Activated CD8-positive, alpha-beta memory T cell treated with anti-CD3 and anti-CD28 coated beads, Interleukin-2, amount 10 ng/mL, durations not matched to agents 7 days and 5 days (primary cell): Measurements from ENCODE around the gene DENND2A. TPM values are rescaled to one million over a fixed set of nuclear protein-coding genes. Genes with fewer than 3 reads are reported as not detected.
"Not testable (repeated sequence)": the region's sequence is repeated elsewhere in the genome, so short reads cannot be mapped to it uniquely, and the experiment has no call there.

ENCODE experiments used
- ATAC-seq: fragments of 150-1000 bp; cut with Tn5 transposase; one replicate; pipeline ENCODE4 v1.10.0; 2021; ENCODE audit warnings: moderate library complexity
- CTCF ChIA-PET: fragments of 350-600 bp; sonication (Branson Sonifier 250); formaldehyde crosslinking; loops from one replicate; lab custom pipeline; 2021; ENCODE audit warnings: antibody characterized with exemption; lab: Charles Lee
- DNase-seq: peaks from one replicate; pipeline ENCODE4 v3.0.0-alpha.2; 2020
- H3K27ac Mint-ChIP-seq: one replicate; pipeline ENCODE4 v1.8.0; 2021; ENCODE audit warnings: mild to moderate bottlenecking, mixed read lengths
- H3K27me3 Mint-ChIP-seq: one replicate; pipeline ENCODE4 v1.8.0; 2021; ENCODE audit warnings: mixed read lengths
- H3K36me3 Mint-ChIP-seq: one replicate; pipeline ENCODE4 v1.8.0; 2021; ENCODE audit warnings: mild to moderate bottlenecking, mixed read lengths
- H3K4me1 Mint-ChIP-seq: one replicate; pipeline ENCODE4 v1.8.0; 2021; ENCODE audit warnings: mixed read lengths
- H3K4me3 Mint-ChIP-seq: one replicate; pipeline ENCODE4 v1.8.0; 2021; ENCODE audit warnings: mild to moderate bottlenecking, moderate library complexity, mixed read lengths
- H3K9me3 Mint-ChIP-seq: one replicate; pipeline ENCODE4 v1.8.0; 2022; ENCODE audit warnings: low read depth, mixed read lengths
- total RNA-seq, 2 experiments: library from RNA; stranded (reverse); gene quantifications; one replicate each; pipeline ENCODE4 v1.2.3, GENCODE V29; 2021

DENND2A gene
- total RNA-seq, 2 experiments from 2014 or later, result 0.32 TPM; not detected in 1

- Mint-ChIP-seq H3K27me3 (peaks cover 63% of the 10 kb centered on the region), H3K4me1 (peaks cover 11% of the 10 kb centered on the region), H3K9me3 (no peaks in the 10 kb centered on the region), H3K4me3 (no peak overlapping the region), H3K36me3 (no peaks in the 10 kb centered on the region), H3K27ac (no peak overlapping the region)
- CTCF ChIA-PET, result no interaction called here
- no peak for DNase-seq
- no peak for ATAC-seq
Observed at GRCh38 chr7:140637400-140637799, 3.2 kb downstream of the DENND2A start.

- H3K27ac Mint-ChIP-seq, result no peak overlapping the region
- ATAC-seq, result no peak
- peaks cover 61% of the 10 kb centered on the region for H3K27me3 Mint-ChIP-seq
Observed at GRCh38 chr7:140635816-140636215, 4.8 kb downstream of the DENND2A start.

GRCh38 chr7:140635345-140635744 is 5.3 kb downstream of the DENND2A start:
- H3K27ac Mint-ChIP-seq, result no peak overlapping the region
- H3K4me3 Mint-ChIP-seq, result no peak overlapping the region
- H3K36me3 Mint-ChIP-seq, result no peaks in the 10 kb centered on the region
- H3K4me1 Mint-ChIP-seq, result peaks cover 9% of the 10 kb centered on the region
- CTCF ChIA-PET, result interaction anchor here (0.9 kb wide), 1 partner anchor 18 kb away, joined by 5 read pairs; no protein-coding TSS in a partner anchor
- ATAC-seq (no peak), DNase-seq (no peak)
- H3K9me3 Mint-ChIP-seq, result no peaks in the 10 kb centered on the region
- peaks cover 63% of the 10 kb centered on the region for H3K27me3 Mint-ChIP-seq

More at GRCh38 chr7:140635816-140636215, 4.8 kb downstream of the DENND2A start:
- Mint-ChIP-seq H3K4me3 (no peak overlapping the region), H3K36me3 (no peaks in the 10 kb centered on the region), H3K9me3 (no peaks in the 10 kb centered on the region), H3K4me1 (peaks cover 9% of the 10 kb centered on the region)
- no peak for DNase-seq
- CTCF ChIA-PET, result interaction anchor here (0.7 to 0.9 kb wide), 2 partner anchors 17 to 25 kb away, joined by 3 to 5 read pairs; no protein-coding TSS in a partner anchor

- Mint-ChIP-seq H3K4me1 (no peaks in the 10 kb centered on the region), H3K27ac (no peak overlapping the region), H3K9me3 (no peaks in the 10 kb centered on the region), H3K36me3 (no peaks in the 10 kb centered on the region), H3K27me3 (peaks cover 43% of the 10 kb centered on the region), H3K4me3 (no peak overlapping the region)
- no peak for ATAC-seq
- no peak for DNase-seq
- CTCF ChIA-PET, result no interaction called here
Observed at GRCh38 chr7:140631602-140632001, 9.0 kb downstream of the DENND2A start.

- DNase-seq, result no peak
- Mint-ChIP-seq H3K36me3 (no peaks in the 10 kb centered on the region), H3K9me3 (no peaks in the 10 kb centered on the region), H3K4me1 (no peaks in the 10 kb centered on the region), H3K4me3 (no peak overlapping the region), H3K27ac (no peak overlapping the region), H3K27me3 (peaks cover 47% of the 10 kb centered on the region)
- no peak for ATAC-seq
- CTCF ChIA-PET, result no interaction called here
Observed at GRCh38 chr7:140631021-140631420, 9.6 kb downstream of the DENND2A start.

- Mint-ChIP-seq H3K36me3 (no peaks in the 10 kb centered on the region), H3K9me3 (no peaks in the 10 kb centered on the region), H3K27ac (no peak overlapping the region), H3K4me1 (no peaks in the 10 kb centered on the region), H3K4me3 (no peak overlapping the region), H3K27me3 (peaks cover 30% of the 10 kb centered on the region)
- DNase-seq (no peak), ATAC-seq (no peak)
- CTCF ChIA-PET, result no interaction called here
Observed at GRCh38 chr7:140625908-140626868, 14.4 kb downstream of the DENND2A start.

- H3K36me3 Mint-ChIP-seq, ATAC-seq, H3K4me3 Mint-ChIP-seq, H3K27ac Mint-ChIP-seq, H3K4me1 Mint-ChIP-seq, DNase-seq, CTCF ChIA-PET, H3K9me3 Mint-ChIP-seq: not testable (repeated sequence)
- peaks cover 23% of the 10 kb centered on the region for H3K27me3 Mint-ChIP-seq
Observed at GRCh38 chr7:140625192-140625558, 15.4 kb downstream of the DENND2A start.

GRCh38 chr7:140624392-140625191 is 16.0 kb downstream of the DENND2A start:
- no peak overlapping the region for H3K27ac Mint-ChIP-seq
- CTCF ChIA-PET, result no interaction called here
- ATAC-seq (no peak), DNase-seq (no peak)
- H3K9me3 Mint-ChIP-seq, result no peaks in the 10 kb centered on the region
- no peaks in the 10 kb centered on the region for H3K36me3 Mint-ChIP-seq
- H3K4me3 Mint-ChIP-seq, result no peak overlapping the region
- H3K27me3 Mint-ChIP-seq, result peaks cover 22% of the 10 kb centered on the region
- no peaks in the 10 kb centered on the region for H3K4me1 Mint-ChIP-seq

GRCh38 chr7:140623980-140624379 is 16.6 kb downstream of the DENND2A start:
- H3K9me3 Mint-ChIP-seq, result no peaks in the 10 kb centered on the region
- ATAC-seq (no peak), DNase-seq (no peak)
- CTCF ChIA-PET, result no interaction called here
- H3K4me1 Mint-ChIP-seq, result no peaks in the 10 kb centered on the region
- H3K27me3 Mint-ChIP-seq, result peaks cover 16% of the 10 kb centered on the region
- H3K36me3 Mint-ChIP-seq, result no peaks in the 10 kb centered on the region
- H3K4me3 Mint-ChIP-seq, result no peak overlapping the region
- H3K27ac Mint-ChIP-seq, result no peak overlapping the region

GRCh38 chr7:140621401-140622021 is 19.1 kb downstream of the DENND2A start:
- no peaks in the 10 kb centered on the region for H3K36me3 Mint-ChIP-seq
- DNase-seq (no peak), ATAC-seq (no peak)
- H3K4me3 Mint-ChIP-seq, result no peak overlapping the region
- H3K27me3 Mint-ChIP-seq, result peaks cover 9% of the 10 kb centered on the region
- no peaks in the 10 kb centered on the region for H3K9me3 Mint-ChIP-seq
- CTCF ChIA-PET, result no interaction called here
- H3K4me1 Mint-ChIP-seq, result no peaks in the 10 kb centered on the region
- H3K27ac Mint-ChIP-seq, result no peak overlapping the region

- H3K27ac Mint-ChIP-seq, H3K9me3 Mint-ChIP-seq, ATAC-seq, H3K27me3 Mint-ChIP-seq, H3K4me1 Mint-ChIP-seq, DNase-seq, H3K36me3 Mint-ChIP-seq, H3K4me3 Mint-ChIP-seq, CTCF ChIA-PET: not testable (repeated sequence)
Observed at GRCh38 chr7:140619915-140620510, 20.6 kb downstream of the DENND2A start.

- Mint-ChIP-seq H3K4me1 (no peaks in the 10 kb centered on the region), H3K27me3 (peaks cover 5% of the 10 kb centered on the region), H3K36me3 (no peaks in the 10 kb centered on the region), H3K27ac (no peak overlapping the region), H3K9me3 (no peaks in the 10 kb centered on the region), H3K4me3 (no peak overlapping the region)
- CTCF ChIA-PET, result interaction anchor here (0.9 kb wide), 2 partner anchors 10 to 34 kb away, joined by 3 read pairs; no protein-coding TSS in a partner anchor
- ATAC-seq (no peak), DNase-seq (no peak)
Observed at GRCh38 chr7:140619176-140619575, 21.4 kb downstream of the DENND2A start.

GRCh38 chr7:140618306-140618705 is 22.3 kb downstream of the DENND2A start:
- DNase-seq, result no peak
- no peak overlapping the region for H3K27ac Mint-ChIP-seq
- H3K9me3 Mint-ChIP-seq, result no peaks in the 10 kb centered on the region
- H3K27me3 Mint-ChIP-seq, result peaks cover 8% of the 10 kb centered on the region
- CTCF ChIA-PET, result interaction anchor here (0.9 kb wide), 1 partner anchor 11 kb away, joined by 3 read pairs; no protein-coding TSS in a partner anchor
- H3K36me3 Mint-ChIP-seq, result no peaks in the 10 kb centered on the region
- no peak overlapping the region for H3K4me3 Mint-ChIP-seq
- H3K4me1 Mint-ChIP-seq, result no peaks in the 10 kb centered on the region
- no peak for ATAC-seq
